ENCODE data around the gene PHLDA1.
"Not testable (repeated sequence)": the region's sequence is repeated elsewhere in the genome, so short reads cannot be mapped to it uniquely, and the experiment has no call there.

- not testable (repeated sequence) for TF ChIP-seq CTCF (optimal IDR thresholded peaks at IDR 0.05 in 1 of 3, IDR thresholded peaks at IDR 0.05 in 1 of 3, conservative IDR thresholded peaks at IDR 0.05 in 1 of 3; ENCODE audit: extremely low read depth in 1 of 3, insufficient read depth in 2 of 3, low read length in 3 of 3); EZH2 (IDR thresholded peaks at IDR 0.05; ENCODE audit: low read length)
These were observed 47.7 kb downstream of the PHLDA1 start for GRCh38 chr12:75983851-75984250.

Data from keratinocyte (primary cell).